Measurements from ENCODE around the gene MOGAT3.

Gene MOGAT3

GRCh38 chr7:101170617-101171441 is 30.0 kb downstream of the MOGAT3 start:
- DNase-seq, result no peak

- peak; percentile 77 for DNase-seq
Measured at GRCh38 chr7:101169838-101170551, 30.8 kb downstream of the MOGAT3 start.

GRCh38 chr7:101169110-101169837 is 31.6 kb downstream of the MOGAT3 start:
- DNase-seq, result no peak

DNA sequence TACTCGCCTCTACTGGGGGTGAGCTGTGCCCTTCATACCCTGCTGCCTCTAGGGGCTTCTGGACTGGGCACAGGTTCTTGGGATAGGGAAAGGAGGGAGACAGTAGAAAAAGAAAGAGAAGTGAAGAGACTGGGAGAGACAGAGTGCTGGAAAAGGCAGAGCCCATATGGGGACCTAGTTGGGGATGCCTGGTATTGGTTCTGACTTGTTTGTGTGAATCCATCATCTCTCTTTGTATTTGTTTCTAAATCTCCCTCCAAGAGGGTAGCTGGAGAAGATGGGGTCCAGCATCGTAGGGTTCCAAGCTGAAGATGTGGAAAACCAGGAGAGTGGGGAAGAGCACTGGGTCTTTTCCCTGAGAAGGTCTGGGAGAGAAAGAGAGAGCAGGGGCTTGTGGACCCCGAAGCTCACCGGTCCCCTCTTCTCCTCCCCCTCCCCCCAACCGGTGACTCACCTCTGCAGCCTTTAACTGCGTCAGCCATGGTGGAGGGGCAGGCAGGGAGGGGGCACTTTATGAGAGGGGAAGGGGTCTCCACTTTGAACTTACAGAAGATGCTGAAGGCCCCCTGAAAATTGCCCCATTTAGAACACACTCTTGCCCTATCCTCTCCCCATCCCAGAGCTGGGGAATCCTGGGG is 32.3 kb downstream of the MOGAT3 start:
- DNase-seq, result no peak

GRCh38 chr7:101167645-101168411 is 33.0 kb downstream of the MOGAT3 start:
- DNase-seq, result no peak

- DNase-seq, result no peak
Measured at GRCh38 chr7:101166909-101167644, 33.8 kb downstream of the MOGAT3 start.

DNA sequence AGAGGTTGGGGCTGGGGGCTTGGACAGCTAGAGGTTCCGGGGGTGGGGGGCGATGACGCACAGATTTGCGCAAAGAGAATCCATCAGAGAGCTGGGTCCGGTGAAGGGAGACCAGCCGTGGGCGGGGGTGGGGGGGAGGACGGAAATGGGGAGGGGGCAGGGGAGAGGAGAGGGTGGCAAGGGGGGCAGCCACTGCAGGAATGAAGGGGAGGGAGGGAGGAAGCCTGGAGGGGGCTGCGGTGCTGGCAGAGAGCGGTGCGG is 34.3 kb downstream of the MOGAT3 start:
- DNase-seq, result no peak

DNA sequence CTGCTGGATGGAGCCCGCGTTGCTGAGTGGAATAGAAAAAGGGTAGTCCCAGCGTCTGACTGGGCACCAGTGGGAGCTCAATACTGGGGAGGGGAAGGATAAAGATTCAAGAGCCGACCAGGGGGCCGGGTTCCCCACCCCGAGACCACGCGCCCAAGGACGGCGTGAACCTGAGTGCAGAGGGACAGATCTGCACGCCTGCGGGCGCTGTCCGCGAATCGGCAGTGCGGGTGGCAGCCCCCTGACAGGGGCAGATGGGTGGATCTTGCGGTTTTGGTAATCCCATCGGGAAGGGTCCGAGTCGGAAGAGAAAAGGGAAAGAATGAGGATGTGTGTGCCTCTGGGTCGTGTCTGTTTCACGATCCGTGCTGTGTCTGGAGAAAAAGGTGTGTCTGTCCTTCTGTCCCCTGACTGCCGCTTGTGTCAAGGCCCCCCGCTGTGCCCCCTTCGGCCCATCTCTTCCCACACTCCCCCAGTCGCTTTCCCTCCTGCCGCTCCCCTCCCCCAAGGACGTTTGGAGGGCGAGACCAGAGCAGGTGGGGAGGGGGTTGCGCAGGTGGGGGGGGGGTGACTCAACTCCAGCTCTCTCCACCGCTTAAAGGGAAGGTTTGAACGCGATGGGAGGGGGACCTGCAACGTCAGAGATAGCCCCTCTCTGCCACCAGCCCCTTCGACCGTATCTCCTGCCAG is 34.7 kb downstream of the MOGAT3 start:
- no peak for DNase-seq

DNA sequence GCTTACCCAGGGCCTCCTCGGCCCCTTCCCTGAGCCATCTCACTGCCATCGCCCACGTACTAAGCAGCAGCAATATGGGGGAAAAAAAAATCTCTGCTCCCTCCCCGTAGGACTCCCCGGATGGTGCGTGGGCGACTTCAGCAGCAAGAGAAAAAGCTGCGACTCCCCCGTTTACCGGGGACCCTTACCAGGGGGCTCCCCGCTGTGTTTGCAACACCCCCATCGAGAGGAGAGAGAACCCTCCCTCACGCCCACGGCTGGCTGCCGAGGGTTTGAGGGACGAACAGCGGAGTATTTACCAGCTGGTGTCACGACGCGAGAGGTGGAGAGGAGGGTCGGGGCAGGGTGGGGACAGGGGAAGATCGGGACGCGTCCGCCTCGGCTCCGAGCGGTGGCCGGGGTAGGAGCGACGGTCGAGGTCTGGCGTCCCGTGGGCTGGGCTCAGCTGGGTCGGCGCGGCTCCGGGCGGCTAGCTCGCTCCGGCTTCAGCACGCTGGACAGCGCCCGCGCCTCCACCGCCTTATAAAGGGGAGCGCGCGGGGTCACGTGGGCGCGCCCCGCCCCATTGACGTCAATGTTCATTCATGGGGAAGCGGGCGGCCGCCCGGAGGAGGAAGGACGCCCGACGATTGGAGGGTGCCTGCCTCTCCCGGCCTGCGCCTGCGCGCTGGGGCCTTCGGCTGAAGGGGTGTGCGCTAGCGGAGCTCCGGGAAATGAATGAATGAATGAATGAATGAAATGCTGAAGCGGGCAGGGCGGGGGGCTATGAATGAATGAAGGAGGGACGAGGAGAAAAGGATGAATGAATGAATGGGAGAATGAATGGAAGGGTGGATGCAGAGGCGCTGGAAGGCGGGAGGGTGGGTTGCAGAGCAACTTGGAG is 35.5 kb downstream of the MOGAT3 start, which contains the start of gene VGF:
Gene VGF, minus strand, starts transcription at position 495 of the 883 bp plus-strand sequence. CDS start 726 bp downstream, outside the sequence.
- peak; percentile 95 for DNase-seq

- DNase-seq, result no peak
Measured at GRCh38 chr7:101164071-101164840, 36.6 kb downstream of the MOGAT3 start.

DNA sequence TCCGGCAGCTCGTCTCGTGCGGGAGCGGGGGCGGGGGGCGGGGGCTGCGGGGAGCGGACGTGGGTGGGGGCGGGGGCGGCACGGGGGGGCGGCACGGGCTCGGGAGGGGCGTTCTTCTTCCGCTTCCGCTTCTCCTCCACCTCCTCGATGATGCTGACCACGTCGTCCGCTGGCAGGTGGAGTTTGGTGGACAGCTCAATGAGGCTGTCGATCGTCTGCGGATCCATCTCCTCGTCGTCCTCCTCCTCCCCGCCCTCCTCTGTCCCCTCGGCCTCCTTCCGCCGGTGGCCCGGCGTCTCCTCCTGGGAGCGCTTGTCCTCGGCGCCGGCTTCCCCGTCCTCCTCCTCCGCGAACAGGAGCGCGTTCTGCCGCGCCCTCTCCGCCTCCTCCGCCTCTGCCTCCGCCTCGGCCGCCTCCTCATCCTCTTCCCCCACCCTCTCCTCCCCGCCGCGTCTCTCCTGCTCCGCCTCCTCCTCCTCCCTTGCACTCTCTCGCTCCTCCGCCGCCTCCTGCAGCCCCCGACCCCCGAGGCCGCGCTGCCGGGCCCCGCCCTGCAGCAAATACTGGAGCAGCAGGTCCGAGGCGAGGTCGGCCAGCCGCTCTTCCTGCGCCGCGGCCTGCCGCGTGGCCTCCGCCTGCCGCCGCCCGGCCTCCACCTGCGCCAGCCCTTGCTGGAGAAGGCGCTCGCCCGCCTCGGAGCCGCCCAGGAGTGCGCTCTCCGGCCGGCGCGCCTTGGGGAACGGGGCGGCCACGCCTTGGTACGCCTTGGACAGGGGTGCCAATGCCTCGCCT is 37.4 kb downstream of the MOGAT3 start:
- DNase-seq, result peak; percentile 29

GRCh38 chr7:101162551-101163278 is 38.1 kb downstream of the MOGAT3 start:
- no peak for DNase-seq

GRCh38 chr7:101161692-101162471 is 39.0 kb downstream of the MOGAT3 start:
- no peak for DNase-seq

GRCh38 chr7:101160910-101161309 is 39.9 kb downstream of the MOGAT3 start:
- no peak for DNase-seq

GRCh38 chr7:101159696-101160674 is 40.9 kb downstream of the MOGAT3 start:
- DNase-seq, result no peak

Measured in CD4-positive, alpha-beta T cell treated with Interleukin-15 for 1 hour (primary cell).